Measurements from ENCODE around the gene TAF6. TPM values are rescaled to one million over a fixed set of nuclear protein-coding genes. Genes with fewer than 3 reads are reported as not detected.

The TAF6 gene
- total and polyA plus RNA-seq, 9 of the 15 experiments (the other 6 are each of a cell fraction or from before 2014, with no cell fraction given): 0.78 to 78.7 (median 21.3) TPM

- no peak for TF ChIP-seq SMARCA5 (IDR thresholded peaks at IDR 0.05)
- no peak for TF ChIP-seq PRMT5 (CRISPR knock-in tag; IDR thresholded peaks at IDR 0.05)
- TF ChIP-seq ZNF668 (CRISPR knock-in tag; IDR thresholded peaks at IDR 0.05): peak; percentile 55; the same call in 1 of the 2 replicates
- TF ChIP-seq YY1 (IDR thresholded peaks at IDR 0.05; ENCODE audit: borderline replicate concordance in 1 of 3, control insufficient read depth in 1 of 3, extremely low read depth in 1 of 3, insufficient read depth in 3 of 3, insufficient read length in 1 of 3, insufficient replicate concordance in 2 of 3, low read depth in 1 of 3, low read length in 2 of 3): peak in 2 of 3 experiments; percentile 32 to 72
- TF ChIP-seq GATAD2B (IDR thresholded peaks at IDR 0.05; ENCODE audit: borderline replicate concordance): no peak
- no peak for TF ChIP-seq THRAP3 (IDR thresholded peaks at IDR 0.05; ENCODE audit: borderline replicate concordance)
- TF ChIP-seq SIRT6 (IDR thresholded peaks at IDR 0.05; ENCODE audit: low read depth, low read length): no peak
- 0 out of 2 replicates have a peak, but pooled peaks have one; percentile 87 for TF ChIP-seq ATF6 (CRISPR knock-in tag; IDR thresholded peaks at IDR 0.05)
- TF ChIP-seq MYNN (IDR thresholded peaks at IDR 0.05): no peak
- no peak for TF ChIP-seq MYNN (CRISPR knock-in tag; IDR thresholded peaks at IDR 0.05)
- TF ChIP-seq POU5F1 (IDR thresholded peaks at IDR 0.05; ENCODE audit: borderline replicate concordance, low read depth, low read length, partially characterized antibody): peak; percentile 27
- peak; percentile 15 for TF ChIP-seq EP300 (IDR thresholded peaks at IDR 0.05; ENCODE audit: low read length)
- TF ChIP-seq USF2 (CRISPR knock-in tag; IDR thresholded peaks at IDR 0.05): peak; percentile 100
- TF ChIP-seq ATF3 (IDR thresholded peaks at IDR 0.05): peak; percentile 38; the same call in 1 of the 2 replicates
- no peak; the same call in 1 of the 2 replicates for TF ChIP-seq ATF3 (CRISPR knock-in tag; conservative IDR thresholded peaks at IDR 0.05)
- peak; percentile 61; the same call in 1 of the 2 replicates for TF ChIP-seq ESRRA (IDR thresholded peaks at IDR 0.05; ENCODE audit: borderline replicate concordance, low read depth)
- TF ChIP-seq MYBL2 (IDR thresholded peaks at IDR 0.05; ENCODE audit: low read depth): no peak
- no peak; the same call in 1 of the 2 replicates for TF ChIP-seq MYBL2 (CRISPR knock-in tag; IDR thresholded peaks at IDR 0.05; ENCODE audit: borderline replicate concordance)
- TF ChIP-seq E2F6 (IDR thresholded peaks at IDR 0.05; ENCODE audit: borderline replicate concordance in 1 of 2, extremely low read depth in 1 of 2, insufficient read depth in 1 of 2, insufficient read length in 1 of 2, low read depth in 1 of 2, low read length in 1 of 2, poor library complexity in 1 of 2, severe bottlenecking in 1 of 2): peak; percentile 98 to 99
- no peak for TF ChIP-seq ZNF239 (CRISPR knock-in tag; IDR thresholded peaks at IDR 0.05)
- TF ChIP-seq ZNF707 (CRISPR knock-in tag; conservative IDR thresholded peaks at IDR 0.05): no peak
- TF ChIP-seq ZNF212 (CRISPR knock-in tag; IDR thresholded peaks at IDR 0.05): no peak
- no peak for TF ChIP-seq TFAM (CRISPR knock-in tag; conservative IDR thresholded peaks at IDR 0.05)
Measured at GRCh38 chr7:100101016-100101862, 17.9 kb downstream of the TAF6 start, which contains the start of the genes AP4M1 and MCM7 (continued).

Measured in K562 (cell line).